ENCODE results near the gene ASIP. TPM values are rescaled to one million over a fixed set of nuclear protein-coding genes. Genes with fewer than 3 reads are reported as not detected.

ASIP gene
- total and polyA plus RNA-seq, 2 donors (not counting 1 experiment from before 2014, with no cell fraction given), result not detected

- no peak for TF ChIP-seq CTCF (conservative IDR thresholded peaks at IDR 0.05 in 1 of 2, IDR thresholded peaks at IDR 0.05 in 1 of 2; ENCODE audit: low read depth in 1 of 2, low read length in 2 of 2)
- TF ChIP-seq EZH2 (IDR thresholded peaks at IDR 0.05; ENCODE audit: low read length, missing control alignments), result no peak
- Histone ChIP-seq H3K27ac (ENCODE audit: insufficient read depth, low read length) (no peak overlapping the region), H3K9ac (ENCODE audit: insufficient read depth, low read length) (no peak overlapping the region), H2AFZ (ENCODE audit: low read length) (no peak overlapping the region), H3K4me2 (ENCODE audit: extremely low read depth, insufficient read depth, low read length) (no peak overlapping the region), H3K27me3 (ENCODE audit: control insufficient read depth, insufficient read depth, low read length) (no peaks in the 10 kb centered on the region), H3K4me1 (ENCODE audit: control insufficient read depth, extremely low read depth, insufficient read depth, low read length) (peaks cover 6% of the 10 kb centered on the region), H3K79me2 (ENCODE audit: control insufficient read depth, insufficient read depth, low read length) (no peaks in the 10 kb centered on the region), H3K4me3 (replicated peaks in 1 of 4; ENCODE audit: control extremely low read depth in 1 of 4, insufficient read depth in 1 of 4, low read depth in 3 of 4, low read length in 4 of 4) (no peak overlapping the region), H4K20me1 (ENCODE audit: control insufficient read depth, extremely low read depth, insufficient read depth, low read length) (no peaks in the 10 kb centered on the region), H3K36me3 (ENCODE audit: control insufficient read depth, insufficient read depth, low read length) (no peaks in the 10 kb centered on the region), H3K9me3 (ENCODE audit: control insufficient read depth, insufficient read depth, low read depth, low read length) (no peaks in the 10 kb centered on the region)
- peak; percentile 46 to 50 for DNase-seq (ENCODE audit: low read depth in 2 of 2)
Observed at GRCh38 chr20:34316196-34316814, 75.1 kb downstream of the ASIP start.

Other genes with a start within 250 kb of the ASIP start
- 54.2 and 57.1 TPM in 2 replicates for gene RALY, start 247.5 kb upstream of the ASIP start, total RNA-seq
- 54.5 and 70.6 TPM in 2 replicates for gene RALY, start 247.5 kb upstream of the ASIP start, polyA plus RNA-seq
- 127 and 140 TPM in 2 replicates for gene EIF2S2, start 129.2 kb upstream of the ASIP start, total RNA-seq
- 95.3 and 108 TPM in 2 replicates for gene EIF2S2, start 129.2 kb upstream of the ASIP start, polyA plus RNA-seq
- 68.4 and 72.2 TPM in 2 replicates for gene AHCY, start 61.9 kb downstream of the ASIP start, total RNA-seq
- 78.3 and 96.6 TPM in 2 replicates for gene AHCY, start 61.9 kb downstream of the ASIP start, polyA plus RNA-seq
- 67.5 and 77.6 TPM in 2 replicates for gene ITCH, start 121.8 kb downstream of the ASIP start, total RNA-seq
- 18.5 and 25.0 TPM in 2 replicates for gene ITCH, start 121.8 kb downstream of the ASIP start, polyA plus RNA-seq